ENCODE results near the gene CDC20B. TPM values are rescaled to one million over a fixed set of nuclear protein-coding genes. Genes with fewer than 3 reads are reported as not detected.

The CDC20B gene
- total RNA-seq, 1 experiment from 2014 or later = not detected

DNA sequence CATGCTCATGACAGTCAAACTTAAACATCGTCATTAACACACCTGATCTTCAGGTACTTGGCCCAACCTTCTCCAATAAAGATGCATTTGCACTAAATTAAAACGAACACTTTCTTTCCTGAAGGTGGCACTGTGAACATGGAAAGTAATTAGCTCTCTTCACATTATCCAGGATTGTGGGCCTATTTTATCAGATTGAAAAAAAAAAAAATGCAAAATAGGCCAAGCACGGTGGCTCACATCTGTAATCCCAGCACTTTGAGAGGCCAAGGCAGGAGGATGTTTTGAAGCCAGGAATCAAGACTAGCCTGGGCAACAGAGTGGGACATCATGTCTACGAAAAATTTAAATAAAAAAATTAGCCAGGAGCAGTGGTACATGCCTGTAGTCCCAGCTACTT lies 14.4 kb upstream of the CDC20B start:
- CTCF ChIA-PET = interaction anchor here (0.6 to 1.9 kb wide), 16 partner anchors 10 to 1021 kb away, joined by 3 to 12 read pairs (median 4); partner anchors contain the start of genes CCNO and CDC20B

DNA sequence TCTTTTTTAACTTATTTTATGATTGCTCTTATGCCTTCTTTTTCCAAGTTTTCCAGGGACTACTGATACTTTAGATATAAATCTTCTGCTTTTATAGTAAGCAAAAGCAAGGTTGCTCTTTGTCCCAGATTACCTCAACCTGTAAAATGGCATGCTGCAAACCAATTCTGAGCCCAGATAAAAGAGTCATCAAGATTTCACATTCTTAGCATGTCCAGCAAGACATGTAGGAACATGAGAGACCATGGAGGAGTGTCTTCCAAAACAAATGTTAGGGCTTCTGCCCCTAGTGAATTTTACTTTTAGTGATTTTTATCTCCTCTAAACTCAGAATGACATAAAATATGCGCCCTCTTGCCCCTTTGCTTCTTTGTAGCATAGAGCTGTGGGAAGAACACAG lies 7.0 kb upstream of the CDC20B start:
- Histone ChIP-seq H3K27ac (ENCODE audit: low read depth, low read length) (no peak overlapping the region), H3K9me2 (ENCODE audit: insufficient read depth) (no peaks in the 10 kb centered on the region), H3K27me3 (ENCODE audit: insufficient read depth, low read length) (no peaks in the 10 kb centered on the region), H3K9me3 (ENCODE audit: control insufficient read depth in 1 of 2, insufficient read depth in 1 of 2, low read depth in 1 of 2, low read length in 2 of 2) (no peaks in the 10 kb centered on the region), H3K36me3 (ENCODE audit: control insufficient read depth in 1 of 2, insufficient read depth in 2 of 2, low read length in 2 of 2) (no peaks in the 10 kb centered on the region), H3K9ac (ENCODE audit: low read length) (no peak overlapping the region), H2AFZ (ENCODE audit: low read depth, low read length, poor library complexity, severe bottlenecking) (no peak overlapping the region), H3K79me2 (ENCODE audit: insufficient read depth, low read length) (no peaks in the 10 kb centered on the region), H3K4me1 (ENCODE audit: control insufficient read depth in 1 of 2, insufficient read depth in 2 of 2, low read length in 2 of 2) (peaks cover 5 to 16% of the 10 kb centered on the region in 2 experiments; a peak in 3 of 4 replicates), H4K20me1 (ENCODE audit: insufficient read depth) (no peaks in the 10 kb centered on the region), H3K4me2 (ENCODE audit: low read length) (no peak overlapping the region), H3K4me3 (replicated peaks in 1 of 2; ENCODE audit: low read depth in 1 of 2, low read length in 2 of 2) (no peak overlapping the region)
- DNase-seq (ENCODE audit: low read depth, low spot score) (no peak), ATAC-seq (no peak)
- ChIA-PET CTCF (no interaction called here), RAD21 (ENCODE audit: low non-redundant PET in 1 of 2, low total read pairs in 2 of 2, uncharacterized antibody in 2 of 2, unreplicated experiment in 2 of 2) (no interaction called here), POLR2A (no interaction called here)
- no TSS peak for BruUV-seq (replicated peaks)
- intact Hi-C loops (cut with micrococcal nuclease) = no loop called here
- no peak for TF ChIP-seq EZH2phosphoT487 (IDR thresholded peaks at IDR 0.05; ENCODE audit: borderline replicate concordance)

More for the DNA sequence above, 14.4 kb upstream of the CDC20B start:
- ATAC-seq (peak; percentile 95), DNase-seq (ENCODE audit: low read depth, low spot score) (peak; percentile 57)
- TF ChIP-seq RAD21 (IDR thresholded peaks at IDR 0.05; ENCODE audit: low read depth) (peak; percentile 80), CEBPB (IDR thresholded peaks at IDR 0.05; ENCODE audit: low read depth) (no peak), CBX3 (IDR thresholded peaks at IDR 0.05; ENCODE audit: low read depth) (no peak), POLR2AphosphoS5 (IDR thresholded peaks at IDR 0.05; ENCODE audit: low read depth, low read length) (no peak), ZNF274 (IDR thresholded peaks at IDR 0.05; ENCODE audit: low read depth, low read length) (no peak), SP1 (IDR thresholded peaks at IDR 0.05; ENCODE audit: low read depth) (no peak), FOSL1 (IDR thresholded peaks at IDR 0.05; ENCODE audit: low read depth) (no peak), JUND (IDR thresholded peaks at IDR 0.05) (no peak)
- TF ChIP-seq, protein P1, sequence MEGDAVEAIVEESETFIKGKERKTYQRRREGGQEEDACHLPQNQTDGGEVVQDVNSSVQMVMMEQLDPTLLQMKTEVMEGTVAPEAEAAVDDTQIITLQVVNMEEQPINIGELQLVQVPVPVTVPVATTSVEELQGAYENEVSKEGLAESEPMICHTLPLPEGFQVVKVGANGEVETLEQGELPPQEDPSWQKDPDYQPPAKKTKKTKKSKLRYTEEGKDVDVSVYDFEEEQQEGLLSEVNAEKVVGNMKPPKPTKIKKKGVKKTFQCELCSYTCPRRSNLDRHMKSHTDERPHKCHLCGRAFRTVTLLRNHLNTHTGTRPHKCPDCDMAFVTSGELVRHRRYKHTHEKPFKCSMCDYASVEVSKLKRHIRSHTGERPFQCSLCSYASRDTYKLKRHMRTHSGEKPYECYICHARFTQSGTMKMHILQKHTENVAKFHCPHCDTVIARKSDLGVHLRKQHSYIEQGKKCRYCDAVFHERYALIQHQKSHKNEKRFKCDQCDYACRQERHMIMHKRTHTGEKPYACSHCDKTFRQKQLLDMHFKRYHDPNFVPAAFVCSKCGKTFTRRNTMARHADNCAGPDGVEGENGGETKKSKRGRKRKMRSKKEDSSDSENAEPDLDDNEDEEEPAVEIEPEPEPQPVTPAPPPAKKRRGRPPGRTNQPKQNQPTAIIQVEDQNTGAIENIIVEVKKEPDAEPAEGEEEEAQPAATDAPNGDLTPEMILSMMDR (IDR thresholded peaks at IDR 0.05 in 2 of 3, conservative IDR thresholded peaks at IDR 0.05 in 1 of 3; ENCODE audit: borderline replicate concordance in 1 of 3, insufficient read depth in 1 of 3, low read depth in 2 of 3, low read length in 2 of 3) = peak; percentile 44 to 57 (median 47); a peak in 4 of 6 replicates
- Histone ChIP-seq H4K20me1 (ENCODE audit: insufficient read depth) (no peaks in the 10 kb centered on the region), H3K4me1 (ENCODE audit: control insufficient read depth in 1 of 2, insufficient read depth in 2 of 2, low read length in 2 of 2) (no peaks in the 10 kb centered on the region), H3K9me3 (ENCODE audit: control insufficient read depth in 1 of 2, insufficient read depth in 1 of 2, low read depth in 1 of 2, low read length in 2 of 2) (no peaks in the 10 kb centered on the region), H3K9ac (ENCODE audit: low read length) (no peak overlapping the region), H3K4me3 (replicated peaks in 1 of 2; ENCODE audit: low read depth in 1 of 2, low read length in 2 of 2) (no peak overlapping the region), H3K27me3 (ENCODE audit: insufficient read depth, low read length) (no peaks in the 10 kb centered on the region), H3K4me2 (ENCODE audit: low read length) (no peak overlapping the region), H3K9me2 (ENCODE audit: insufficient read depth) (no peaks in the 10 kb centered on the region), H3K27ac (ENCODE audit: low read depth, low read length) (no peak overlapping the region), H2AFZ (ENCODE audit: low read depth, low read length, poor library complexity, severe bottlenecking) (peak overlapping the region; percentile 66), H3K79me2 (ENCODE audit: insufficient read depth, low read length) (no peaks in the 10 kb centered on the region), H3K36me3 (ENCODE audit: control insufficient read depth in 1 of 2, insufficient read depth in 2 of 2, low read length in 2 of 2) (no peaks in the 10 kb centered on the region)
- no TSS peak for BruUV-seq (replicated peaks)
- ChIA-PET RAD21 (ENCODE audit: low non-redundant PET in 1 of 2, low total read pairs in 2 of 2, uncharacterized antibody in 2 of 2, unreplicated experiment in 2 of 2) (no interaction called here), POLR2A (interaction anchor here (0.5 kb wide), 1 partner anchor 944 kb away, joined by 3 read pairs; no protein-coding TSS in a partner anchor)
- intact Hi-C loops (cut with micrococcal nuclease) = loop anchor here (1.0 to 5.0 kb wide), 3 partner anchors 40 to 507 kb away; partner anchors contain the start of gene MCIDAS
